Activated CD4-positive, alpha-beta memory T cell treated with anti-CD3 and anti-CD28 coated beads, Interleukin-2, amount 10 ng/mL, durations not matched to agents 7 days and 5 days (primary cell): ENCODE results near the gene MASP1. TPM values are rescaled to one million over a fixed set of nuclear protein-coding genes. Genes with fewer than 3 reads are reported as not detected.

Experiments used
- CTCF ChIA-PET: fragments of 350-600 bp; sonication (Branson Sonifier 250); formaldehyde crosslinking; loops from one replicate; lab custom pipeline; 2021; ENCODE audit warnings: antibody characterized with exemption, inconsistent platforms; lab: Charles Lee
- POLR2A ChIA-PET: fragments of 350-600 bp; sonication (Branson Sonifier 250); formaldehyde crosslinking; loops from one replicate; lab custom pipeline; 2021; ENCODE audit warnings: antibody characterized with exemption; lab: Charles Lee
- DNase-seq: peaks from one replicate; pipeline ENCODE4 v3.0.0-alpha.2; 2020
- H3K27ac Mint-ChIP-seq: one replicate; pipeline ENCODE4 v1.8.0; 2021; ENCODE audit warnings: mild to moderate bottlenecking, mixed read lengths
- H3K27me3 Mint-ChIP-seq: one replicate; pipeline ENCODE4 v1.8.0; 2021; ENCODE audit warnings: mixed read lengths
- H3K36me3 Mint-ChIP-seq: one replicate; pipeline ENCODE4 v1.8.0; 2021; ENCODE audit warnings: low read depth, mixed read lengths
- H3K4me1 Mint-ChIP-seq: one replicate; pipeline ENCODE4 v1.8.0; 2021; ENCODE audit warnings: mixed read lengths
- H3K4me3 Mint-ChIP-seq: one replicate; pipeline ENCODE4 v1.8.0; 2021; ENCODE audit warnings: mild to moderate bottlenecking, mixed read lengths
- H3K9me3 Mint-ChIP-seq: one replicate; pipeline ENCODE4 v1.8.0; 2021; ENCODE audit warnings: mixed read lengths
- total RNA-seq, 2 experiments: library from RNA; stranded (reverse); gene quantifications; one replicate each; pipeline ENCODE4 v1.2.3, GENCODE V29; 2021

MASP1 gene
- total RNA-seq, 2 experiments from 2014 or later: not detected

GRCh38 chr3:187292181-187292580 is 644 bp upstream of the MASP1 start:
- no peak overlapping the region for H3K27ac Mint-ChIP-seq

GRCh38 chr3:187291001-187291511 is 481 bp downstream of the MASP1 start:
- H3K4me1 Mint-ChIP-seq: no peaks in the 10 kb centered on the region
- no peak overlapping the region for H3K4me3 Mint-ChIP-seq
- DNase-seq: no peak
- no peaks in the 10 kb centered on the region for H3K9me3 Mint-ChIP-seq
- peaks cover 55% of the 10 kb centered on the region for H3K27me3 Mint-ChIP-seq
- no peaks in the 10 kb centered on the region for H3K36me3 Mint-ChIP-seq
- ChIA-PET POLR2A (no interaction called here), CTCF (interaction anchor here (0.5 kb wide), 1 partner anchor 126 kb away, joined by 4 read pairs; no protein-coding TSS in a partner anchor)
- no peak overlapping the region for H3K27ac Mint-ChIP-seq

More at GRCh38 chr3:187292181-187292580, 644 bp upstream of the MASP1 start:
- peaks cover 53% of the 10 kb centered on the region for H3K27me3 Mint-ChIP-seq
- POLR2A ChIA-PET: no interaction called here
- H3K4me3 Mint-ChIP-seq: no peak overlapping the region
- H3K4me1 Mint-ChIP-seq: no peaks in the 10 kb centered on the region
- no peaks in the 10 kb centered on the region for H3K36me3 Mint-ChIP-seq
- CTCF ChIA-PET: no interaction called here
- DNase-seq: no peak
- H3K9me3 Mint-ChIP-seq: no peaks in the 10 kb centered on the region

GRCh38 chr3:187290503-187290902 is 1.0 kb downstream of the MASP1 start:
- no peaks in the 10 kb centered on the region for H3K36me3 Mint-ChIP-seq
- H3K4me1 Mint-ChIP-seq: no peaks in the 10 kb centered on the region
- no peak overlapping the region for H3K27ac Mint-ChIP-seq
- peaks cover 53% of the 10 kb centered on the region for H3K27me3 Mint-ChIP-seq
- ChIA-PET POLR2A (no interaction called here), CTCF (no interaction called here)
- H3K9me3 Mint-ChIP-seq: no peaks in the 10 kb centered on the region
- no peak overlapping the region for H3K4me3 Mint-ChIP-seq
- no peak for DNase-seq

GRCh38 chr3:187288855-187289605 is 2.5 kb downstream of the MASP1 start:
- ChIA-PET POLR2A (no interaction called here), CTCF (no interaction called here)
- no peaks in the 10 kb centered on the region for H3K4me1 Mint-ChIP-seq
- DNase-seq: no peak
- no peak overlapping the region for H3K4me3 Mint-ChIP-seq
- H3K36me3 Mint-ChIP-seq: no peaks in the 10 kb centered on the region
- peaks cover 54% of the 10 kb centered on the region for H3K27me3 Mint-ChIP-seq
- H3K27ac Mint-ChIP-seq: no peak overlapping the region
- no peaks in the 10 kb centered on the region for H3K9me3 Mint-ChIP-seq

GRCh38 chr3:187288131-187288854 is 3.2 kb downstream of the MASP1 start:
- Mint-ChIP-seq H3K4me1 (no peaks in the 10 kb centered on the region), H3K27me3 (peaks cover 47% of the 10 kb centered on the region), H3K27ac (no peak overlapping the region), H3K9me3 (no peaks in the 10 kb centered on the region), H3K36me3 (no peaks in the 10 kb centered on the region), H3K4me3 (no peak overlapping the region)
- CTCF ChIA-PET: no interaction called here
- no peak for DNase-seq
- POLR2A ChIA-PET: no interaction called here

GRCh38 chr3:187287256-187287655 is 4.3 kb downstream of the MASP1 start:
- Mint-ChIP-seq H3K36me3 (no peaks in the 10 kb centered on the region), H3K4me3 (no peak overlapping the region), H3K27ac (no peak overlapping the region), H3K9me3 (no peaks in the 10 kb centered on the region), H3K4me1 (no peaks in the 10 kb centered on the region), H3K27me3 (peaks cover 40% of the 10 kb centered on the region)
- no peak for DNase-seq
- ChIA-PET POLR2A (no interaction called here), CTCF (no interaction called here)

- H3K4me1 Mint-ChIP-seq: no peaks in the 10 kb centered on the region
- no peak overlapping the region for H3K27ac Mint-ChIP-seq
- ChIA-PET POLR2A (no interaction called here), CTCF (no interaction called here)
- H3K4me3 Mint-ChIP-seq: no peak overlapping the region
- DNase-seq: no peak
- no peaks in the 10 kb centered on the region for H3K9me3 Mint-ChIP-seq
- peaks cover 37% of the 10 kb centered on the region for H3K27me3 Mint-ChIP-seq
- no peaks in the 10 kb centered on the region for H3K36me3 Mint-ChIP-seq
These were observed 5.0 kb downstream of the MASP1 start for GRCh38 chr3:187286467-187287059.

- no peak for DNase-seq
- Mint-ChIP-seq H3K27ac (no peak overlapping the region), H3K4me3 (no peak overlapping the region), H3K36me3 (no peaks in the 10 kb centered on the region), H3K27me3 (peaks cover 20% of the 10 kb centered on the region), H3K9me3 (no peaks in the 10 kb centered on the region), H3K4me1 (no peaks in the 10 kb centered on the region)
- POLR2A ChIA-PET: no interaction called here
- CTCF ChIA-PET: no interaction called here
These were observed 10.3 kb downstream of the MASP1 start for GRCh38 chr3:187281191-187281714.

GRCh38 chr3:187280644-187281043 is 10.9 kb downstream of the MASP1 start:
- DNase-seq: no peak
- H3K9me3 Mint-ChIP-seq: no peaks in the 10 kb centered on the region
- CTCF ChIA-PET: no interaction called here
- POLR2A ChIA-PET: no interaction called here
- H3K36me3 Mint-ChIP-seq: no peaks in the 10 kb centered on the region
- H3K27me3 Mint-ChIP-seq: peaks cover 20% of the 10 kb centered on the region
- no peak overlapping the region for H3K27ac Mint-ChIP-seq
- H3K4me1 Mint-ChIP-seq: no peaks in the 10 kb centered on the region
- H3K4me3 Mint-ChIP-seq: no peak overlapping the region

- CTCF ChIA-PET: no interaction called here
- POLR2A ChIA-PET: no interaction called here
- no peak overlapping the region for H3K4me3 Mint-ChIP-seq
- H3K36me3 Mint-ChIP-seq: no peaks in the 10 kb centered on the region
- no peaks in the 10 kb centered on the region for H3K9me3 Mint-ChIP-seq
- no peaks in the 10 kb centered on the region for H3K4me1 Mint-ChIP-seq
- no peak for DNase-seq
- peaks cover 18% of the 10 kb centered on the region for H3K27me3 Mint-ChIP-seq
- no peak overlapping the region for H3K27ac Mint-ChIP-seq
These were observed 14.4 kb downstream of the MASP1 start for GRCh38 chr3:187277129-187277462.

- Mint-ChIP-seq H3K36me3 (no peaks in the 10 kb centered on the region), H3K4me3 (no peak overlapping the region), H3K9me3 (no peaks in the 10 kb centered on the region), H3K27ac (no peak overlapping the region), H3K27me3 (peaks cover 22% of the 10 kb centered on the region), H3K4me1 (no peaks in the 10 kb centered on the region)
- DNase-seq: no peak
- ChIA-PET CTCF (no interaction called here), POLR2A (no interaction called here)
These were observed 15.0 kb downstream of the MASP1 start for GRCh38 chr3:187276397-187277128.

GRCh38 chr3:187274977-187275338 is 16.6 kb downstream of the MASP1 start:
- Mint-ChIP-seq H3K27me3 (peaks cover 19% of the 10 kb centered on the region), H3K36me3 (no peaks in the 10 kb centered on the region), H3K9me3 (no peaks in the 10 kb centered on the region), H3K4me3 (no peak overlapping the region), H3K27ac (no peak overlapping the region), H3K4me1 (no peaks in the 10 kb centered on the region)
- CTCF ChIA-PET: no interaction called here
- POLR2A ChIA-PET: interaction anchor here (0.9 kb wide), 1 partner anchor 15 kb away, joined by 3 read pairs; no protein-coding TSS in a partner anchor
- DNase-seq: no peak
